Gastroesophageal sphincter (tissue), 4 donors: ENCODE measurements around the gene CTCF. TPM values are rescaled to one million over a fixed set of nuclear protein-coding genes. Genes with fewer than 3 reads are reported as not detected.

Experiments
- ATAC-seq: fragments of 150-250 bp; one replicate; pipeline ENCODE4 v1.9.1; 2016; ENCODE audit warnings: mild to moderate bottlenecking, moderate library complexity
- H3K27ac ChIP-seq, 4 donors: fragments of 200-600 bp; sonication (generic) in 3 of 4; 1 replicate in 3 of 4; 2 replicates in 1 of 4; pipeline ENCODE4 v1.5.1; 2016 to 2019
- H3K27me3 ChIP-seq: fragments of 200-600 bp; sonication (generic); one replicate; pipeline ENCODE4 v1.5.1; 2019
- H3K36me3 ChIP-seq, 2 donors: fragments of 200-600 bp; sonication (generic); one replicate each; pipeline ENCODE4 v1.5.1; 2019; ENCODE audit warnings: control low read depth in 1 of 2
- H3K4me1 ChIP-seq, 3 donors: fragments of 200-600 bp; sonication (generic); 1 replicate in 2 of 3; 2 replicates in 1 of 3; pipeline ENCODE4 v1.5.1; 2016 to 2019; ENCODE audit warnings: control low read depth in 2 of 3
- H3K4me3 ChIP-seq, 2 donors: fragments of 200-600 bp; sonication (generic); one replicate each; pipeline ENCODE4 v1.5.1; 2019; ENCODE audit warnings: mild to moderate bottlenecking in 1 of 2, moderate library complexity in 1 of 2
- H3K9me3 ChIP-seq, 3 donors: fragments of 200-600 bp; sonication (generic); one replicate each; pipeline ENCODE4 v1.5.1; 2017 to 2019; ENCODE audit warnings: control low read depth in 2 of 3
- EP300 ChIP-seq: sonication (generic); formaldehyde crosslinking; IDR thresholded peaks from one replicate; pipeline ENCODE4 v1.6.1; 2017; ENCODE audit warnings: antibody characterized with exemption, mild to moderate bottlenecking
- POLR2A ChIP-seq, 2 donors: fragments of 450-650 bp; IDR thresholded peaks; one replicate each; pipeline ENCODE4 v1.6.1; 2017; ENCODE audit warnings: antibody characterized with exemption in 2 of 2, mild to moderate bottlenecking in 2 of 2, moderate library complexity in 1 of 2
- POLR2AphosphoS5 ChIP-seq: sonication (generic); formaldehyde crosslinking; IDR thresholded peaks from one replicate; pipeline ENCODE4 v1.6.1; 2017; ENCODE audit warnings: antibody characterized with exemption
- WGBS, 2 donors: methylation state at CpG; one replicate each; pipeline ENCODE4 v1.1.5; 2018; ENCODE audit warnings: low coverage in 1 of 2; 5-methylcytosine and 5-hydroxymethylcytosine counted together
- total RNA-seq, 4 donors: library from RNA; depleted of rRNA; stranded (reverse); fragments of >200 nt; gene quantifications; one replicate each; pipeline ENCODE4 v1.1.0, GENCODE V29; 2016
- TF ChIP-seq, protein P1 (sequence below), 4 experiments: fragments of 200-600 bp in 2 of 4; fragments of 450-650 bp in 2 of 4; sonication (generic) in 1 of 4; IDR thresholded peaks; one replicate each; pipeline ENCODE4 v1.5.1; 2017 to 2019; ENCODE audit warnings: antibody characterized with exemption in 4 of 4, mild to moderate bottlenecking in 2 of 4, moderate library complexity in 2 of 4

The CTCF gene
- total RNA-seq, 4 donors from 2014 or later, result 26.4 to 44.8 (median 41.4) TPM

DNA sequence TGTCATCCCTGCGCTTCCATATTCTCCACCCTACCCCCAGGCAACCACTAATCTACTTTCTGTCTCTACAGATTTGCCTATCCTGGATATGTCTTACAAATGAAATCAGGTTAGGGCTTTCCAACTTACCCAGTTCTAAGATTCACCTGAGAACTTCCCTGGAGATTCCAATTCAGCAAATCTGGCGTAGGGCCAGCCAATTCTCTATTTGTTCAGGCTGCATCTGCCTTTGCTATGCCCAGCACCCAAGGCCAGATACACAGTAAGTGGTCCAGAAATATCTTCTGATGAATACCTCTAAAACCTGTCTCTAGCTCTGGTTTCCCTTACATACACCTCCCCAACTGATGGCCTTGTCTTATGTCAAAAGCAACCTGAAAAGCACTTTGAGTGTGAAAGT, 10.4 kb upstream of the CTCF start:
- ATAC-seq, result no peak
- no peak overlapping the region for H3K27ac ChIP-seq
- no peak overlapping the region for H3K4me3 ChIP-seq
- no peaks in the 10 kb centered on the region for H3K27me3 ChIP-seq
- TF ChIP-seq POLR2AphosphoS5 (no peak), POLR2A (IDR thresholded peaks at IDR 0.05) (no peak), EP300 (no peak)
- TF ChIP-seq, protein P1, sequence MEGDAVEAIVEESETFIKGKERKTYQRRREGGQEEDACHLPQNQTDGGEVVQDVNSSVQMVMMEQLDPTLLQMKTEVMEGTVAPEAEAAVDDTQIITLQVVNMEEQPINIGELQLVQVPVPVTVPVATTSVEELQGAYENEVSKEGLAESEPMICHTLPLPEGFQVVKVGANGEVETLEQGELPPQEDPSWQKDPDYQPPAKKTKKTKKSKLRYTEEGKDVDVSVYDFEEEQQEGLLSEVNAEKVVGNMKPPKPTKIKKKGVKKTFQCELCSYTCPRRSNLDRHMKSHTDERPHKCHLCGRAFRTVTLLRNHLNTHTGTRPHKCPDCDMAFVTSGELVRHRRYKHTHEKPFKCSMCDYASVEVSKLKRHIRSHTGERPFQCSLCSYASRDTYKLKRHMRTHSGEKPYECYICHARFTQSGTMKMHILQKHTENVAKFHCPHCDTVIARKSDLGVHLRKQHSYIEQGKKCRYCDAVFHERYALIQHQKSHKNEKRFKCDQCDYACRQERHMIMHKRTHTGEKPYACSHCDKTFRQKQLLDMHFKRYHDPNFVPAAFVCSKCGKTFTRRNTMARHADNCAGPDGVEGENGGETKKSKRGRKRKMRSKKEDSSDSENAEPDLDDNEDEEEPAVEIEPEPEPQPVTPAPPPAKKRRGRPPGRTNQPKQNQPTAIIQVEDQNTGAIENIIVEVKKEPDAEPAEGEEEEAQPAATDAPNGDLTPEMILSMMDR (IDR thresholded peaks at IDR 0.05), result no peak
- 86 to 100% methylated on average over 1 to 2 of the region's 2 CpGs for WGBS, 2 donors
- H3K4me1 ChIP-seq, result peaks cover 0 to 39% (median 18%) of the 10 kb centered on the region in 3 donors
- peaks cover 0 to 22% of the 10 kb centered on the region in 2 donors for H3K36me3 ChIP-seq
- H3K9me3 ChIP-seq, result no peaks in the 10 kb centered on the region

DNA sequence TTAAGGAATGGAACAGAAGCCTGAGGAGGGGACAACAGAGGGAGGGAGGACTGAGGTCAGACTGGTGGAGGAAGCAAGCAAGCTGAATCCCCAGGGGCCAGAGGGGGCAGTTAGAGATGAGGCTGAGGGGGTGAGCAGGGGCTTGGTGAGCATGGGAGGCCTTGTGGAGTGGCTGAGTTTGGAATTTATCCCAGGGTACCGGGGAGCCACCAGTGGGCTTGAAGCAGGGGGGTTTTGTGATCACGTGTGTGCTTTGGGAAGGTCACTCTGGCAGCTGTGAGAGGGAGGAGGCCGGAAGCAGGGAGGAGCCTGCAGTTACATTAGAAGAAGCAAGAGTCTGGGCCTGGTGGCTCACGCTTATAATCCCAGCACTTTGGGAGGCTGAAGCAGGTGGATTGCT, 9.8 kb upstream of the CTCF start:
- H3K4me1 ChIP-seq, result peaks cover 0 to 34% (median 13%) of the 10 kb centered on the region in 3 donors
- no peak for ATAC-seq
- H3K27ac ChIP-seq, result peak overlapping the region in 2 of 4 donors; percentile 23 to 31
- H3K27me3 ChIP-seq, result no peaks in the 10 kb centered on the region
- TF ChIP-seq POLR2AphosphoS5 (no peak), POLR2A (IDR thresholded peaks at IDR 0.05) (no peak), EP300 (no peak)
- TF ChIP-seq, protein P1 (IDR thresholded peaks at IDR 0.05), result no peak
- WGBS, 2 donors, result 0 to 61% methylated on average over 1 to 3 of the region's 4 CpGs
- no peaks in the 10 kb centered on the region for H3K9me3 ChIP-seq
- peaks cover 0 to 17% of the 10 kb centered on the region in 2 donors for H3K36me3 ChIP-seq
- no peak overlapping the region for H3K4me3 ChIP-seq

DNA sequence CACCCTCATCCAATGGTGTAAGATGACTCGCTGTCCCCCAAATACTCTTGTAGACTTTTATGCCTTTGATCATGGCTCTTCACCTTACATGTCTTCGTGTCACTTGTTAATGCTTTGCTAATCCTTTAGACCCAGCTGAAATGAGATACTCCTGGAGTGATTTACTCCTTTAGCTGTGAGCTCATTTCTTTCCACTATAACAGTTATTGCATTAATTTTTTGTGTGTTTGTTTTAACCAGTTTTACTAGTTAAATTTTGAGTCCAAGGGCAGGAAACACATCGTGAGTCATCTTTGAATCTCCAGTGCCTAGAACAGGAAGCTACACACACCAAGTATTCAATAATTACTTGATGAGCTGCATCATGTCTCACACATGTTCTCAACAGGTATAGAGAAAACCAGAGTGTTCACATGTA, 6.5 kb upstream of the CTCF start:
- Histone ChIP-seq H3K27ac (no peak overlapping the region), H3K4me1 (peaks cover 0 to 23% (median 8%) of the 10 kb centered on the region in 3 donors), H3K36me3 (no peaks in the 10 kb centered on the region), H3K4me3 (no peak overlapping the region), H3K27me3 (no peaks in the 10 kb centered on the region), H3K9me3 (no peaks in the 10 kb centered on the region)
- WGBS, 2 donors, result 57 to 93% methylated on average over 2 to 3 of the region's 3 CpGs
- ATAC-seq, result no peak
- no peak for TF ChIP-seq POLR2A (IDR thresholded peaks at IDR 0.05)
- TF ChIP-seq POLR2AphosphoS5, result no peak
- no peak for TF ChIP-seq EP300
- TF ChIP-seq, protein P1 (IDR thresholded peaks at IDR 0.05), result no peak

DNA sequence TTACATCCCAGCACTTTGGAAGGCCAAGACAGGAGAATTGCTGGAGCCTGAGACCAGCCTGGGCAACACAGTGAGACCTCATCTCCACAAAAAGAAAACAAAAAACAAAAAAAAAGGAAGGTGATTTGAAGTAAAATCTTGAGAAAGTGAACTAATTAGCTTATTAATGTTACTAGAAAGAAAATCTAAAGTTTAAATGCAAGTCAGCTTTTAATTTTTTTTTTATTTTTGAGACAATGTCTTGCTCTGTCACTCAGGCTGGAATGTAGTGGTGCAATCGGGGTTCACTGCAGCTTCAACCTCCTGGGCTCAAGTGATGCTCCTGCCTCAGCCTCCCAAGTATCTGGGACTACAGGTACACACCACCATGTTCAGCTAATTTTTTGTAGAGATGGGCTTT, 3.5 kb upstream of the CTCF start:
- Histone ChIP-seq H3K9me3 (no peaks in the 10 kb centered on the region), H3K27ac (no peak overlapping the region), H3K4me1 (peaks cover 0 to 17% (median 6%) of the 10 kb centered on the region in 3 donors), H3K36me3 (no peaks in the 10 kb centered on the region), H3K27me3 (no peaks in the 10 kb centered on the region), H3K4me3 (no peak overlapping the region)
- WGBS, 2 donors, result 40% methylated on average over 1 of the region's 1 CpG; no CpG with 5 or more reads in 1 of the 2 donors
- no peak for ATAC-seq
- no peak for TF ChIP-seq POLR2A (IDR thresholded peaks at IDR 0.05)
- no peak for TF ChIP-seq POLR2AphosphoS5
- no peak for TF ChIP-seq EP300
- TF ChIP-seq, protein P1 (IDR thresholded peaks at IDR 0.05), result no peak

DNA sequence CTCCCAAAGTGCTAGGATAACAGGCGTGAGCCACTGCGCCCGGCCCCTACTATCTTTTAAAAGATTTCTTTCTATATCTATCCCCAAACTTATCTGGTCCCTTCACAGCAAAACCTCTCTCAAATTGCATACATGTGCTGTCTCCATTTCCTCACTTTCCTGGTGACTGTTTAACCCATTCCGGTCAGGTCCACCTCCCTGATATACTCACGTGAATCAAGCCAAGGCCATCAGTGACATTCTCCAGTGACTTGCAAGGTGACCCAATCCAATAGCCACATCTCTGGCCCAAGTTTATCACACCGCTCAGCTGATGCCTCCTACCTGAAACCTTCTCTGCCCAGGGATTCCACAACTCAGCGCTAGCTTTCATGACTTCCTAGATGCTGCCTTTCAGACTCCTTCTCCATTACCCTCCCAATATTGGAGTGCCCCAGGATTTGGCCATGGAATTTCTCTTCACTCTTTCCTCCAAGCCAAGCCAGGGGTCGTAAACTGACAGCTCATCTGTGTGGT, 1.4 kb upstream of the CTCF start:
- H3K27ac ChIP-seq, result peak overlapping the region; percentile 22 to 99 (median 96)
- no peak for ATAC-seq
- H3K4me3 ChIP-seq, result no peak overlapping the region
- WGBS, 2 donors, result 84 to 89% methylated on average over 5 to 8 of the region's 8 CpGs
- H3K9me3 ChIP-seq, result no peaks in the 10 kb centered on the region
- peaks cover 0 to 37% (median 18%) of the 10 kb centered on the region in 3 donors for H3K4me1 ChIP-seq
- H3K36me3 ChIP-seq, result no peaks in the 10 kb centered on the region
- TF ChIP-seq, protein P1 (IDR thresholded peaks at IDR 0.05), result no peak
- TF ChIP-seq EP300 (no peak), POLR2A (IDR thresholded peaks at IDR 0.05) (no peak), POLR2AphosphoS5 (no peak)
- H3K27me3 ChIP-seq, result no peaks in the 10 kb centered on the region
